ENCODE data around the gene NBPF8. TPM values are rescaled to one million over a fixed set of nuclear protein-coding genes. Genes with fewer than 3 reads are reported as not detected.
A peak's percentile ranks its signal among the peaks of the same experiment; 100 is the strongest.
"Not testable (repeated sequence)": the region's sequence is repeated elsewhere in the genome, so short reads cannot be mapped to it uniquely, and the experiment has no call there.

Gene NBPF8, protein sequence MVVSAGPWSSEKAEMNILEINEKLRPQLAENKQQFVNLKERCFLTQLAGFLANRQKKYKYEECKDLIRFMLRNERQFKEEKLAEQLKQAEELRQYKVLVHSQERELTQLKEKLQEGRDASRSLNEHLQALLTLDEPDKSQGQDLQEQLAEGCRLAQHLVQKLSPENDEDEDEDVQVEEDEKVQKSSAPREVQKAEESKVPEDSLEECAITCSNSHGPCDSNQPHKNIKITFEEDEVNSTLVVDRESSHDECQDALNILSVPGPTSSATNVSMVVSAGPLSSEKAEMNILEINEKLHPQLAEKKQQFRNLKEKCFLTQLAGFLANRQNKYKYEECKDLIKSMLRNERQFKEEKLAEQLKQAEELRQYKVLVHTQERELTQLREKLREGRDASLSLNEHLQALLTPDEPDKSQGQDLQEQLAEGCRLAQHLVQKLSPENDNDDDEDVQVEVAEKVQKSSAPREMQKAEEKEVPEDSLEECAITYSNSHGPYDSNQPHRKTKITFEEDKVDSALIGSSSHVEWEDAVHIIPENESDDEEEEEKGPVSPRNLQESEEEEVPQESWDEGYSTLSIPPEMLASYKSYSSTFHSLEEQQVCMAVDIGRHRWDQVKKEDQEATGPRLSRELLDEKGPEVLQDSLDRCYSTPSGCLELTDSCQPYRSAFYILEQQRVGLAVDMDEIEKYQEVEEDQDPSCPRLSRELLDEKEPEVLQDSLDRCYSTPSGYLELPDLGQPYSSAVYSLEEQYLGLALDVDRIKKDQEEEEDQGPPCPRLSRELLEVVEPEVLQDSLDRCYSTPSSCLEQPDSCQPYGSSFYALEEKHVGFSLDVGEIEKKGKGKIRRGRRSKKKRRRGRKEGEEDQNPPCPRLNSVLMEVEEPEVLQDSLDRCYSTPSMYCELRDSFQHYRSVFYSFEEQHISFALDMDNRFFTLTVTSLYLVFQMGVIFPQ
- total RNA-seq (2014; rRNA removed; shearing (Covaris generic)) = 2.5 and 2.9 TPM in 2 replicates

DNA sequence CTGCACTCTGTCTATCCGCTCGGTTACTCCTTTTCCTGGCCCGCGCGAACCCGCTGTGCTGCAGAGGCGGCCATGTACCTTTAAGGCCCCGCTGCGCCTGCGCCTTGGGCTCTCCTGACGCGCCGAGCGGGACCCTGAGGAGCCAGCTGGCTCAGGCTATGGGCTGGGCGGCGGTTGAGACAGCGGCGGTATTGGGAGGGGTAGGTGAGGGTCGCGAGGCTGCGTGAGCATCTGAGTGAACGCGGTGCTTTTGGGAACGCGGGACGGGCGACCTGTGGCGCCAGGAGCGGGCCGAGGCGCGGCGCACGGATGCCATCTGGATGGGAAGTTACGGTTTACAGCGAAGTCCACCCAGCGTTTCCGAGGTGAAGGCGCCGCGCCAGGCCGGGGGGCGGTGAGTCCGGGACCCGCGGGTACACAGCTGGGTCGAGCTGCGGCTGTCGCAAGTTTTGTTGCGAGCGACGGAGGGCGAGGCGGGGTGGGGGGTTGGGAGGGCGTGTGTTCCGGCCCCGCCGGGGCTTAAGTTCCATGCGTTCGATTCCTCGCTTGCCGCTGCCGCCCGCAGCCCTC, at the start of gene NBPF8:
Gene NBPF8 (plus strand): TSS at position 125 of the 570 bp plus-strand sequence. CDS start 21,488 bp downstream, outside the sequence.
- not testable (repeated sequence) for H3K36me3 ChIP-seq (replicated peaks; ENCODE audit: control insufficient read depth, insufficient read depth, low read length)

DNA sequence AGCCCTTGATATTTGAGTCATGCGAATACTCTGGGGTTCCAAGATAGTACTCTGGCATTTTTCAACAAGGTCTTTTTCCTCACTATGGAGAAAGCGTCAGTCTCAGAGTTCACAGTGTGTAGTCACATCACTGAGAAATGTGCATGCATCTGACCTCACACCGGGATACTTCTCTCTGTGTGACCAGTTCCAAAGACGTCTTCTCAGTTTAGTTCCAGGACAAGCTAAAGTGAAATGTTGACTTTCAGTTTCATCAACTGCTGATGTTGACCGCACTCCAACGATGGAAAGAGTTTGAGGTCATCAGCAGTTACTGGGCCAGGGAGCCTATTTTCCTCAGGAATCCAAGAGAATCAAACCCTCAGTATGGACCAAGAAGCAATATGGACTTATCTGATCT, 47.1 kb upstream of the NBPF8 start:
- not testable (repeated sequence) for H3K27me3 ChIP-seq (ENCODE audit: control insufficient read depth, insufficient read depth, low read length); H3K36me3 ChIP-seq (replicated peaks; ENCODE audit: control insufficient read depth, insufficient read depth, low read length); DNase-seq; H3K4me3 ChIP-seq (ENCODE audit: insufficient read depth, low read depth, low read length)

More for the DNA sequence above, at the start of gene NBPF8:
- H3K27me3 ChIP-seq (ENCODE audit: control insufficient read depth, insufficient read depth, low read length); DNase-seq: not testable (repeated sequence)
- H3K4me3 ChIP-seq (ENCODE audit: insufficient read depth, low read depth, low read length) = peak within 1 kb of the TSS; percentile 45

DNA sequence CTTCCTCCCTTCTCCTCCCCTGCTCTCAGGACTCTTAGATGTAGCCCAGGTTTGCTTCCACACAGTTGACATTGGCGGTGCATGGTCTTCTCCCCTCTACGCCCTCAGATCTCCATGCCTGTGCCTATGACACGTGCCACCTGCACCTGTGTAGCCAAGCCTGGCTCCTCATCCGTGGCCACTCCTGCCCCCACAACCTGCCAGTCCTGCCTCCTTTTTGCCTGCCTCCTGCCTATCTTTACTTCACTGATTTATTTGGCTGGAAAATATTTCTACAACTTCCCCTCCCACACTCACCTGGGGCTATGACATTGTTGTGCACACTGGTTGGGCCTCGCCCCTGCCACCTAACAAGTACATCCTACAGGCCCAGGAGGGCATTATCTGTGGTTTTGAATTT, 28.2 kb upstream of the NBPF8 start:
- H3K4me3 ChIP-seq (ENCODE audit: insufficient read depth, low read depth, low read length); H3K36me3 ChIP-seq (replicated peaks; ENCODE audit: control insufficient read depth, insufficient read depth, low read length); DNase-seq; H3K27me3 ChIP-seq (ENCODE audit: control insufficient read depth, insufficient read depth, low read length): not testable (repeated sequence)

DNA sequence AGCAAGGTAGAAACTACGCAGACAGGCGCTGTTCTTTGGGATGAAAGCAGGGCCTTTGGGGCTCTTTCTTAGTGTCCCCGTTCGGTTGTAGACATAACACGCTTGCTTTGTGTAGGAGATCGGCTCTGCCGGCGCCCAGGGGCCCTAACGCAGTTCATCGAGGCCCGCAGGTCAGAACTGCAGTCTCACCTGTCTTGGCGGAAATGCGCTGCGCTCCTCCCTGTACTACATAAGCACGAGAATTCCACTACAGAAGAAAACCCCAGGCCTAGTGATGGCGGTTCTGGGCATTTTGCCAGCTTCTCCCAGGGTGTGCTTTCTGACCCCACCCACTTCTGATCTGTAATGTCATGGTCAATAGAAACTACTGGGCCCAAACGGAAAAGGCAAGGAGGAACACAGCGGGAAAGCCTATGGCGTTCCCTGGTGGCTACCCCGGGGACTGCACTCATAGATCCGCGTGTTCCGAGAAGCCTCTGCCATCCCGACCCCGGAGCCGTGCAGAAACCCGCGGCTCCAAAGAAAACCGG, 26.2 kb upstream of the NBPF8 start:
- not testable (repeated sequence) for H3K36me3 ChIP-seq (replicated peaks; ENCODE audit: control insufficient read depth, insufficient read depth, low read length); H3K4me3 ChIP-seq (ENCODE audit: insufficient read depth, low read depth, low read length); DNase-seq; H3K27me3 ChIP-seq (ENCODE audit: control insufficient read depth, insufficient read depth, low read length)

DNA sequence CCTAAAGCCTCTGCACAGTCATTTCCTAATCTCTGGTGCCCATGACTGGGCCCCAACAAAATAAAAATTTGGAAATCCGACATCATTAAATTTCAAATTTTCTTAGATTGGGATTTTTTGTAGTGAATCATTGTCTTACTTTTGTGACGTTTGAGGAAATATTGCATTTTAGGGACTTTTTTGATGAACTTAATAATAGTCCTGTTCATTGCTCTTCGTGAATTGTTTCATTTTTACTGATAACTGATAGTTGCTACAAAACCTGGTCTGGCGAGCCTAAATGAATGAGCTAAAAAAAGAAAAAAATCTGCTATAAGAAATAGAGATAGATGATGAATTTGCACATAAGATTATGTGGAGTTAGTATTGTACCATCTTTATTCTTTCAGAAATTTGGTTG, 23.5 kb upstream of the NBPF8 start:
- not testable (repeated sequence) for DNase-seq; H3K27me3 ChIP-seq (ENCODE audit: control insufficient read depth, insufficient read depth, low read length); H3K36me3 ChIP-seq (replicated peaks; ENCODE audit: control insufficient read depth, insufficient read depth, low read length); H3K4me3 ChIP-seq (ENCODE audit: insufficient read depth, low read depth, low read length)

DNA sequence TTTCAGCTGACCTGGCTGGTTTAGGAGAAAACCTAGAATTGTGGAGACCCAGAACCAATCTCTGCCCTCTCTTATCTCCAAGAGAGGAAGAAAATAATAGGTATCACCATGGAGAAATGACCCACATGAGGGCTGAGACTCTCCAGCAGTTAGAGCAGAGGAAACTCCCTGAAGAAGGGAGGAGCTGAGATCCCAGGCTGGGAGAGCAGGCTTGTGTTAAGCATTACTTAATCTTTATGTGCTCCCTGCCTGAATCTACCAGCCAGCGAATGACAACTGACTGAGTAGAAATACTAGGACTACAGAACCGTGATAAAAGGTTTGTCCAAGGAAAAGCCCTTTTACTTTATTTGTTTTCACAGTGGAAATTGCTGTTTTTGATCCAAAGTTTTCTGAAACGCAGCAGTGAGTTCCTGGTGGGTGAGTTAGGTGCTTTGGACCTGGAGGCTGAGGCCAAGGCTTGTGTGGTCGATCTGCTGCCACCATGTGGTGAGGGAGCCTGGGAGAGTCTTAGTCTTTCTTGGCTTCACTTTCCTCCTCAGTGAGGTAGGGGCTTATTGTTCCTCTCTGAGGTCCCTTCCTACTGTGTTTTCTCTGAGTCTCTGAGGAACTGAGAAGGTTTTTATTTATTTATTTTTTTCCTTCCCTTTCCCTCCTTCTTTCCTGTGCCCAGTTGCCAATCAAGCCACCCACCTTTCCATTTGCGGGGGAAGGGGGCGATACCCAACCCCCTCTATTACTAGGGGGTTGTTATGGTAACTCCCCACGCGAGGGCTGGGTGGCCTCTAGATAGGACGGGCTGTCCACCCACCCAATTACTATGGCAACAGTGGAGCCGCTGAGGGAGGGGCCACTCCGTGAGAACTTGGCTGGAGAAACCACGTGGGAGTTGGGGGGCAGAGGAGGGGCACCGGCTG, 21.3 kb upstream of the NBPF8 start:
- H3K36me3 ChIP-seq (replicated peaks; ENCODE audit: control insufficient read depth, insufficient read depth, low read length); H3K4me3 ChIP-seq (ENCODE audit: insufficient read depth, low read depth, low read length); H3K27me3 ChIP-seq (ENCODE audit: control insufficient read depth, insufficient read depth, low read length): not testable (repeated sequence)
- peak; percentile 3 for DNase-seq

DNA sequence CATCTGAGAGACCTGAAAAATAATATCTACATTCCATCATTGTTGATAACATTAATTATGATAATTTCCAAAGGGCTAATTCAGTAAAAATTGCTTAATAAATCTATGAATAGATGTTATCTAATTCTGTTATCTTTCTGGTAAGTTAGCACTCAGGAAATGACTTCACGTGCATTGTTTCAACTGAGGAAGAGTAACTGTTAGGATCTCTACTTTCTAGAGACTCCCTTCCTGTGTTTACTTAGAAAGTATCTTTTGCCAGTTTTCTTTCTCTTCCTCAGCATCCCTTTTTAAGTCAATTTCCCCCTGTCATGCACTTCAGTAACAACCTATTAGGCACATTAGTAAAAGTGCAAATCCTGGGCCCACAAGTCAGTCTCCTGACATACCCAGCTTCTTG, 9.5 kb upstream of the NBPF8 start:
- not testable (repeated sequence) for H3K4me3 ChIP-seq (ENCODE audit: insufficient read depth, low read depth, low read length); H3K36me3 ChIP-seq (replicated peaks; ENCODE audit: control insufficient read depth, insufficient read depth, low read length); DNase-seq; H3K27me3 ChIP-seq (ENCODE audit: control insufficient read depth, insufficient read depth, low read length)

DNA sequence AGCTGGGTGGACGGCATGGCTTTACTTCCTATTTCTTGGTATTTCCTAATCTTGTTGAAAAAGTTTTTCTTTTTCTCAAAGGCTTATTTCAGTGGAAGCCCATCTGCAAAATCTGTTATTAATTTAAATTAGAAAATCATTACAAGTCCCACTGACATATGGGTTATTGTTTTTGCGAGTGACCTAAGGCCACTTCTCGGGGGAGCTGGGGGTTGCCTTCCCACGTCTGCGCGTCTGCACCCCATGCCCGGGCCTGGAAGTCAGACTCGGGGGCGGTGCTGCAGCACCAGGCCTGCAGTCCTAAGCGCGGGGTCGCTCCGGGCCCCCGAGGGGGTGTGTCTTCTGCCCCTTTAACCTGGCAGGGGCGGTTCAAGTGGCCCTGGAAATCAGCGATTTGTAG, 384 bp upstream of the NBPF8 start:
- not testable (repeated sequence) for H3K27me3 ChIP-seq (ENCODE audit: control insufficient read depth, insufficient read depth, low read length); H3K36me3 ChIP-seq (replicated peaks; ENCODE audit: control insufficient read depth, insufficient read depth, low read length); DNase-seq
- H3K4me3 ChIP-seq (ENCODE audit: insufficient read depth, low read depth, low read length) = 0 out of 2 replicates have a peak overlapping the region, but pooled peaks have one; percentile 44

DNA sequence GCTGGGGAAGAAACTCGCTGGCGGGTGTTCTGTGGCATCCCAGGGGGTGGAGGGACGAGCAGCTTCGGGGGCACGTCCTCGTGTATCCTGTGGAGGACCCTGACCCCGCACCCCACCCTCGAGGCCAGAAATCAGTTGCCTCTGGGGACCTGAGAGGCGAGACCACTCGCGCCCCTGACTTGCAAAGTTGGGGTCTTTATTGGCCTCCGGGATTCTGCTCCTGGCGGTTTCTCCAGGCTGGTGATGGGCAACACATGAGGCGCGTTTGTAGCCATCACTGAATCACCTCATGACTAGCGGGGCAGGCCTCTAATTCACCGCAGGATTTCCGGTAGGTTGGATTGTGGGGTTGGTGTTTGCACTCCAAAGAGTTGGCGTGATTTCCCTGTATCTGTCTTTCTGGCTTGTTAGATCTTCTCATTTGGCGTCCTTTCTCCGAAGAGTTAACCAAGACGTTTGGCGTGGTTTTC, 692 bp downstream of the NBPF8 start:
- not testable (repeated sequence) for H3K36me3 ChIP-seq (replicated peaks; ENCODE audit: control insufficient read depth, insufficient read depth, low read length); DNase-seq; H3K27me3 ChIP-seq (ENCODE audit: control insufficient read depth, insufficient read depth, low read length)
- H3K4me3 ChIP-seq (ENCODE audit: insufficient read depth, low read depth, low read length) = peak overlapping the region; percentile 45

DNA sequence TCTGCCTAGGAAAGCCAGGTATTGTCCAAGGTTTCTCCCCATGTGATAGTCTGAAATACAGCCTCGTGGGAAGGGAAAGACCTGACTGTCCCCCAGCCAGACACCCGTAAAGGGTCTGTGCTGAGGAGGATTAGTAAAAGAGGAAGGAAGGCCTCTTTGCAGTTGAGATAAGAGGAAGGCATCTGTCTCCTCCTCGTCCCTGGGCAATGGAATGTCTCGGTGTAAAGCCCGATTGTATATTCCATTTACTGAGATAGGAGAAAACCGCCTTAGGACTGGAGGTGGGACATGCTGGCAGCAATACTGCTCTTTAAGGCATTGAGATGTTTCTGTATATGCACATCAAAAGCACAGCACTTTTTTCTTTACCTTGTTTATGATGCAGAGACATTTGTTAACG, 10.2 kb downstream of the NBPF8 start:
- H3K27me3 ChIP-seq (ENCODE audit: control insufficient read depth, insufficient read depth, low read length) = peaks cover 15% of the 10 kb centered on the region
- not testable (repeated sequence) for H3K4me3 ChIP-seq (ENCODE audit: insufficient read depth, low read depth, low read length); DNase-seq; H3K36me3 ChIP-seq (replicated peaks; ENCODE audit: control insufficient read depth, insufficient read depth, low read length)

DNA sequence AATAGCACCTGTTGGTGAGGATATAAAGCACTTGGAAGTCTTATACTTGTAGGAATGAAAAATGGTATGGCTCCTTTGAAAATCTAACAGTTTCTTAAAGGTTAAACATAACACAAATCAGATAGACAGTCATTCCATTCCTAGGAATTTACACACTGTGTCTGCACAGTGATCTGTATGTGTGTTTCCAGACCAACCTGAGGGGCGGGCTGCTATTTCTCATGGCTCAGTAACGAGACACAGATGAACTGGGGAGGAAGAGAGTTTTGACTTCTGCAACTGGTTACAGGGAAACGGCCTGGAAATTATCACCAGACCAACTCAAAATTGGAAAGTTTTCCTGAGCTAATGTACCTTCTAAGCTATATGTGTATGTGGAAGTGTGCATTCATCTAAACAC, 16.8 kb downstream of the NBPF8 start:
- not testable (repeated sequence) for DNase-seq; H3K36me3 ChIP-seq (replicated peaks; ENCODE audit: control insufficient read depth, insufficient read depth, low read length); H3K27me3 ChIP-seq (ENCODE audit: control insufficient read depth, insufficient read depth, low read length); H3K4me3 ChIP-seq (ENCODE audit: insufficient read depth, low read depth, low read length)

DNA sequence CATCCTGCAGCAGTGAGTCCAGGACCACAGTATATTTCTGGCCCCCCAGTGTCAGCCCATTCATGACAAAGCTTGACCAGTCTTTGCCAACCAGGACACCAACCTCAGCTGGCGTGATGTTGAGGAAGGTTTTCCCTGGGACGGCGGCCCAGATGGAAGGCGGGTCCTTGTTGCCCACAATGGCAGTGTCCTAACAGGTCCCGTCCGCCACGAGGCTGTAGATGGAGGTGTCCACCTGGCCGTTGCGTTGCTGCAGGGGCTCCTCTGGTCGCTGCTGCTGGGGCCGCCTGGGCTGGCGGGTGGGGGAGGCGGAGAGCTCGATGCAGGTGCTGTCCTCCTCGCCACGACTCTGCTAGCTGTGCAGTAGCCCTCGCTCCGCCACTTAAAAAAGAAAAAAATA, 19.0 kb downstream of the NBPF8 start:
- not testable (repeated sequence) for DNase-seq; H3K27me3 ChIP-seq (ENCODE audit: control insufficient read depth, insufficient read depth, low read length); H3K36me3 ChIP-seq (replicated peaks; ENCODE audit: control insufficient read depth, insufficient read depth, low read length); H3K4me3 ChIP-seq (ENCODE audit: insufficient read depth, low read depth, low read length)

DNA sequence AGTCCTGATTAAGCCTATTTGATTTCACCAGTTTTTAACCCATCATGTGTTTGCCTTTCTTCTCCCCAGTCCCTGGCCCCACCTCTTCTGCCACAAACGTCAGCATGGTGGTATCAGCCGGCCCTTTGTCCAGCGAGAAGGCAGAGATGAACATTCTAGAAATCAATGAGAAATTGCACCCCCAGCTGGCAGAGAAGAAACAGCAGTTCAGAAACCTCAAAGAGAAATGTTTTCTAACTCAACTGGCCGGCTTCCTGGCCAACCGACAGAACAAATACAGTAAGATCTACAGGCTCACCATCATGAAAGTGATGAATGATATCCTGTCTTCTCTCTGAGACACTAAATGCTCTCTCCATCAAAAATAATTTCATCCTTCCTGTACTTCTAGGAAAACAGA, 34.3 kb downstream of the NBPF8 start:
- not testable (repeated sequence) for H3K27me3 ChIP-seq (ENCODE audit: control insufficient read depth, insufficient read depth, low read length); H3K4me3 ChIP-seq (ENCODE audit: insufficient read depth, low read depth, low read length); DNase-seq; H3K36me3 ChIP-seq (replicated peaks; ENCODE audit: control insufficient read depth, insufficient read depth, low read length)
